Fibroblast of peridontal ligament (primary cell): Measurements from ENCODE around the gene BCL2L2.
"Not testable (repeated sequence)": the region's sequence is repeated elsewhere in the genome, so short reads cannot be mapped to it uniquely, and the experiment has no call there.

Source experiments
- DNase-seq: peaks from one replicate; pipeline ENCODE4 v3.0.0-alpha.2; 2010; ENCODE audit errors: extremely low read depth

Gene BCL2L2

GRCh38 chr14:23306412-23307145 is at the start of gene BCL2L2:
Gene BCL2L2, plus strand, starts transcription at chr14:23306833. Its CDS starts 935 bp downstream, at chr14:23307768.
- DNase-seq, result peak; percentile 80

GRCh38 chr14:23258256-23258655 is 48.4 kb upstream of the BCL2L2 start:
- DNase-seq, result no peak

GRCh38 chr14:23259426-23259825 is 47.2 kb upstream of the BCL2L2 start:
- no peak for DNase-seq

GRCh38 chr14:23260849-23261248 is 45.8 kb upstream of the BCL2L2 start:
- DNase-seq, result not testable (repeated sequence)

GRCh38 chr14:23269193-23269592 is 37.4 kb upstream of the BCL2L2 start:
- no peak for DNase-seq

GRCh38 chr14:23275412-23275811 is 31.2 kb upstream of the BCL2L2 start:
- no peak for DNase-seq

GRCh38 chr14:23277189-23277588 is 29.4 kb upstream of the BCL2L2 start:
- no peak for DNase-seq

GRCh38 chr14:23277928-23278327 is 28.7 kb upstream of the BCL2L2 start:
- not testable (repeated sequence) for DNase-seq

- DNase-seq, result no peak
These were observed 25.4 kb upstream of the BCL2L2 start for GRCh38 chr14:23281247-23281646.

- DNase-seq, result peak; percentile 38
These were observed 21.7 kb upstream of the BCL2L2 start for GRCh38 chr14:23284654-23285529.

- DNase-seq, result no peak
These were observed 21.1 kb upstream of the BCL2L2 start for GRCh38 chr14:23285530-23286019.

GRCh38 chr14:23286020-23286901 is 20.4 kb upstream of the BCL2L2 start, which contains the start of gene HOMEZ:
Gene HOMEZ, minus strand, starts transcription at chr14:23286132. Its CDS starts 180 bp downstream, at chr14:23285952.
- peak; percentile 97 for DNase-seq

- DNase-seq, result no peak
These were observed 19.6 kb upstream of the BCL2L2 start for GRCh38 chr14:23286902-23287479.

GRCh38 chr14:23294734-23295561 is 11.7 kb upstream of the BCL2L2 start:
- peak; percentile 54 for DNase-seq

GRCh38 chr14:23296012-23296777 is 10.4 kb upstream of the BCL2L2 start:
- no peak for DNase-seq

- DNase-seq, result no peak
These were observed 9.5 kb upstream of the BCL2L2 start for GRCh38 chr14:23297096-23297495.

- DNase-seq, result no peak
These were observed 8.9 kb upstream of the BCL2L2 start for GRCh38 chr14:23297611-23298277.

GRCh38 chr14:23299211-23299957 is 7.2 kb upstream of the BCL2L2 start:
- DNase-seq, result peak; percentile 83
